GM18909 (cell line): ENCODE data around the gene GBF1.
A peak's percentile ranks its signal among the peaks of the same experiment; 100 is the strongest.
"Not testable (repeated sequence)": the region's sequence is repeated elsewhere in the genome, so short reads cannot be mapped to it uniquely, and the experiment has no call there.

Experiments
- ATAC-seq: cut with Tn5 transposase; IDR thresholded peaks from one replicate; pipeline ENCODE4 v1.9.1; 2021; ENCODE audit warnings: mild to moderate bottlenecking; ENCODE audit not compliant: unreplicated experiment, poor library complexity

Gene GBF1

DNA sequence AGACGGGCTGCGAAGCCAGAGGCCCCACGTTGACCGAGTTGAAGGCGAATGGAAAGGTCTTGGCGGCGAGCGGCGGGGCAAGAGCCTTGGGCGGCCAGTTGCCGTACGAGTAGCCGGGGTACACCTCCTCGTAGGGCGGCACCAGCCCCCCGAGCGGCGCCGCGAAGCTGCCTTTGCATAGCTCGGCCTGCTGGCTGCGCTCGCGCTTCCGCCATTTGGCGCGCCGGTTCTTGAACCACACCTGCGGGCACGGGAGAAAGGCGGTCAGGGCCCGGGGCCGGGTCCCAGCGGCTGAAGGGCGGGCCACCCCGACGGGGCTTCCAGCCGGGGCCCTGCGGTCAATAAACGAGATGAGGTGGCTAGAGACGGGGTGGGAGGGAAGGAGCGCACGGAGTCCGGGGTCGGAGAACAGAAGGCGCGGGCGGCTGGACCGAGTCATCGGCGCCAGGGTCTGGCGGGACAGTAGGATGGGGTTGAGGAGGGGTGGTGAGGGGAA is 14.4 kb upstream of the GBF1 start:
- no peak for ATAC-seq

DNA sequence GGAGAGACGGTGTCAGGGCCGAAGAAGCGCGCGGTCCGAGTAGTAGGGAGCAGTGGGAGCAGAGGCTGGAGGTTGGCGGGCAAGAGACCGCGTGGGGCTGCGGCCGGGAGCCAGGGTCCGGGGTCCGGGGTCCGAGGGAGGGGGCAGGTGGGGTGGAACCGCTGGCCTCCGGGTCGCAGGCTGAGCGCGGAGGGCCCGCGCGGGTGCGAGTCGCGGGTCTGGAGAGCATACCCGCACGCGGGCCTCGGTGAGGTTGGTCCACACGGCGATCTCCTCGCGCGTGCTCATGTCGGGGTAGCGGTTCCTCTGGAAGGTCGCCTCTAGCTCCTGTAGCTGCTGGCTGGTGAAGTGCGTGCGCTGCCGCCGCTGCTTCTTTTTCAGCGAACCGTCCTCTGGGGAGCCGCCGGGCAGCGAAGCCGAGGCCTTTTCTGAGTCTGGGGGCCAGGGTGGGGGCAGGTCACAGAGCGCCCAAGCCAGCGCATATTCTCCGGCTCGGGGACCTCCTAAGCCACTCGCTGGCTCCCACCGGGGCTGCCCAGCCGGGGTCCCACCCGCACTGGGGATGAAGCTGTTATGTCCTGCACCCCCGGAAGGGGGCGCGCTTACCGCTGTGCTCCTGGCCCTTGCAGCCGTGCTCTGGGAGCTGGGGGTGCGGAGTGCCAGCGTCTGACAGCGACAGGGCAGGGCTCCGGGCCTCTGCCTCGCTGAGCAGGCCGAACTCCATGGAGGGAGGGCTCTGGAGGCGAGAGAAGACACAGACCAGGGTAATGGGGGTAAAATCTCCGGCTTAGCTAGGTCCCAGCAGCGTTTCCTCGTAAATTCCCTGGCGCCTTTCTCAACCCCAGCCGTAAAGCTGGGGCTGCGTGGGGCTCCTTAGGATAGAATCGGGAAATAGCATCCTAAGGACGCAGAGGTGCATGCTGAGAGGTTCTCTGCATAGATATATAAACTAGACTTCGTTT is 13.7 kb upstream of the GBF1 start:
- no peak for ATAC-seq

DNA sequence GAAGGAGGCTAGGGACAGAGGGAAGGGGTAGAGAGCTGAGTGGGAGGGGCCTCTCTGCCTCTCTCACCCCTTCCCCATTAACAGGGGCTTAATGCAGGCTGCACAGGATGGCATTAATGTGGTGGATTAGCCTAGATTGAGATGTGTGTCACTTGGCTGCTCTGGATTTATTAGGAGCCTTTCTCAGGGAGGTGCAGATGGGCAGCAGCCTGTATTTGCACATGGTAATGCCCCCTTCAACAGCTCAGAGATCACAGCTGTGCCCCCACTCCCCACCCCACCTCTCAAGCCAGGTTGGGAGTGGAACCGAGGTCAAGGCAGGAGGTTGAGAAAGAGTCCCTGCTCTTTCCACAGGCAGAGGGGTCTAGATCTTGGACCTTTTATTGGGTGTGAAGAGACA is 11.3 kb upstream of the GBF1 start:
- no peak for ATAC-seq

DNA sequence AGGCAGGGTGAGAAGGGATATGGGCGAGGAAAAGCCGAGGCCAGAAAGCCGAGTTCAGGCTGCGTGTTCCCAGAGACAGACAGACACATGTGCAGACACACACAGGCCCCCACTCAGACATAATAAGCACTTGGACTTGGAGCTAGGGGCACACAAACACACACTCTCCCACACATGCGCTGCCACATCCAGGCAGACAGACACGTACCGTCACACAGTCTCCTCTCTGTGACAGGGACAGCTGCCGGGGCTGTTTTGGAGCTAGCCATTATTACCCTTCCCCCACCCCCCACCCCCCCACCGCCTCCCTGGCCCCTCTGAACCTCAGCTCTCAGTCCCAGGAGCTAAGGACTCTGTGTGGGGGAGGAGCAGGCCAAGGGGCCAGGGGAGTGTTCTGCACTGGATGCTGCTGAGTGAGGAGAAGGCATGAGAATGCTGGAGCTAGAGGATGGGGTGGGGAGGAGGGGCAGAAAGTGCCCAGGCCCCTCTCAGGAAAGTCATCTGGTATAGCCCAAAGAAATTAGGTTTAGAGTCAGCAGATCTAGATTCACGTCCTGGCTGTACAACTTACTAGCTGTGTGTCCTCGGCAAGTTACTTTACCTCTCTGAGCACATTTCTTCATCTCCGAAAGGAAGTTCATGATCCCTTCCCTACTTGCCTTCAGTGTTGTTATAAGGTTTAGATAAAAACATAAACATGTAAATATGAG is 10.3 kb upstream of the GBF1 start:
- no peak for ATAC-seq

DNA sequence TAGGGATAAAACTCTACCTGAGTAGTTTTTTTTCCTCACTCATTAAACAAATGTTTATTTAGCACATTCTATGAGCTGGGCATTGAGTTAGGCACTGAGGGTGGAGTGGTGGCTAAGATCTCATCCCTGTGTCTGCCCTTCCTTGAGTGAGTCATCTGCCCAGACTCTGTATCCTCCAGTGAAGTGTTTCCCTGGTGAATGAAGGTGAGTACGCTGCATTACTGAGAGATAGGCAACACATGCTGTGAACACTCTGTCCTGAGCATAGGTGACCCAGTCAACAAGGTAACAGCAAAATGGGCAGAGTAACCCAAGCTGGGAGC is 9.8 kb upstream of the GBF1 start:
- no peak for ATAC-seq

DNA sequence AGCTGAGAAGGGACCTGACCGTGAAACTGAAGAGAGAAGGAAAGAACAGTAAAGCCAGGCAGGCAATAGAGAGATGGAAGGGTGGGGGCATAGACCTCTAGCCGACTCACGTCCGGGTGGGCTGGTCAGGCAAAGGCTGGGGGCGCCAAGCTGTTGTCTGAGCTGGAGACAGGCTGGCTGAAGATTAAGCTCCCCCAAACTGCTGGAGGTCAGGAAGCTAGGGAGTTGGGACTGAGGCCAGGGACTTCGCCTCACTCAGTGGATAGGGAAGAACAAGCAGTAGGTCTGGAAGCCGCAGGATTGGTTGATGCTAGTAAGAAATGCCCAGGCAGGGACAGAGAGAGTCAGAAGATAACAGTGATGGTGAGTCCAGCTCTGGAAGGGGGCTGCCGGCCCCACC is 9.3 kb upstream of the GBF1 start:
- no peak for ATAC-seq

DNA sequence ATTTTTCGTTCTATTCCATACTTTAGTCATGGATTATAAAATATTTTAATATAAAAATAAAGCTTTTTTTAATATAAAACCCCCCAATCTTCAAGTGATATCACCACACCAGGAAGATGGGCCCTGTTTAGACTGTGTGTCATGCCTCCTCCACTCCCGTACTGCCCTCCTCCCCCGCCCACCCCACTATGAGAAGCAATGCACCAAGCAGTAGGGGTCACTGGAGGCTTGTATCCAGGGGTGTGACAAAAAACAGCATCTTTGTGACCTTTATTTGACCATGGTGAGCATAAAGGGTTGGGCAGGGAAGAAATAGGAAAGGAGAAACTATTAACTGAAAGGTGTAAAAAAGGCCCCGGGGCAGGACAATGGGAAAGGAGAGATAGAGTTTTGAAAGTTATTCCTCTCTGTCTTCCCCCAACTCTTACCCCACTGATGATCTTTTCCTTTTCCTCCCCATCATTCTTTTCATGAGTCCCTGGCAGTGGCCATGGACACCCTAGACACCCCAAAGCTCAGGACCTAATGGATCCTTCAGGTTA is 7.5 kb upstream of the GBF1 start:
- no peak for ATAC-seq

DNA sequence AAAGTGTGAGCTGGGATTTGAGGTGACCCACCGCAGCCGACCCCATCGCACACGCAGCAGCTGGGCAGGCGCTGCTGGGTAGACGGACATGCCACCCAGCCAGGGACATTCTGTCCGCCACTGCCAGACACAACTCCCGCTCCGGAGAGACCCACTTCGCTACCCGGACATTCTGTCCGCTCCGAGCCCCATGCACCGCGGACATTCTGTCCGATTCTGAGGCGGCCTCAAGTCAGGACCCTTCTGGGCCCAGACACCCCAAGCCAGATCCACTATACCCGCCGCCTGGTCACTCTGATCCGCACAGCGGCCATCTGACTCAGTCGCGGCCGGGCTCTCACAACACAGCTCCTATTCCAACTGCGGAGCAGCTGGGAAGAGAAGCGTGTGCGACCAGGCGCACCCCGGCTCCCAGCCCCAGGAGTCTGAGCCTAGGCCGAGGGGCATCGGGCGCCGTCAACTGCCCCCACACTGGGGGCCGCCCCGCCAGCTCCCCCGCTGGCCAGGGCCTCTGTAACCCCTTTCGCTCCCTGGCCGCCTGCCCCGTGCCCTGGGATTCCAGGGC is 4.8 kb upstream of the GBF1 start:
- no peak for ATAC-seq

DNA sequence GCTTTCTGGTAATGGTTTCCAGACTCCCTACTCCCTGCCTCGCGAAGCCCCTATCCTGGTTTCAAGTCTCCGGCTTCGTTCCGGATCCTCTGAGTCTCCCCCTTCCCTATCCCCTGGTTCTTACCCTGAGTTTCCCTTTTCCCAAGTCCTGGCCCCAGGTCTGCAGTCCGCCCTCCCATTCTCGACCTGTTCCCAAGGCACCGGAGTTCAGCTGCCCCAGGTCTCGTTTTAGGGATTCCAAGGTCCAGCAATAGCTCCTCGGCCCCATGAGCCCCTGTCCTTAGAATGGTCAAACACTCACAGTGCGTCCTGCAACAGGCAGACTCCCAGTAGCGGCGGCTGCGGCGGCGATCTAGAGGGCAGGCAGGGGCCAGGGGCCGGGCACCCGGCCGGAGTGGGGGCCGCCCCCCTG is 4.3 kb upstream of the GBF1 start:
- no peak for ATAC-seq

DNA sequence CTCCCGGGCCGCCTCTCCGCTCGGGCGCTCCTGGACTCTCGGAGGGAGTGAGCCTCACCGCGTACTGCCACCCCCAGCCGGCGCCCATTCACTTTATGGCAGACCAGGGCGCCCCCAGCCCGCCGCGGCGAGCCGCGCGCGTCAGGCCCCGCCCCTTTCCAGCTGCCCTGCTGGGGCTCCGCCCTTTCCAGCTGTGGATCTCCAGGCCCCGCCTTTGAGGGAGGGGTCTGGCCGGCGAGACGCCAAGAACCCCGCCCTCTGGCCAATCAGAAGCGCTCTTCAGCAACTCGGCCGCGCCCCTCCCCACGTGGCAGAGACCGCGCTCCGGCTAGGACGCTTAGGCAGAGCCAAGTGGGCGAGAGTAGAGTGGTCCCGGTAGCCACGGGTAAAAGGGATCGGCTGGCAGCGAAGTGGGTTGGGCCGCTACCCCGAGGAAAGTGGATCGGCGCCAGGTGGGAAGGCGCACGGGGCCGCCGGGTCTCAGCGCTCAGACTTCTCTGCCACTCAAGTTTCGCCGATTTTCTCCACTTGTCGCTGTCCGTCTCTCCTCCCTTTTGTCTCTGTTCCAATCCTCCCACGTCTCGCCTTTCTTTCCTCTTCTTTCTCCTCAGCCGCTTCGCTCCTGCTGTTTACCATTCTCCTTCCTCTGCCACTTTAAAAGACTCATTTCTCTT is 3.8 kb upstream of the GBF1 start, which contains the start of gene PITX3:
PITX3 (minus strand) TSS at position 69 of the 674 bp plus-strand sequence. CDS start 9,432 bp downstream, outside the sequence.
- peak; percentile 45 for ATAC-seq

DNA sequence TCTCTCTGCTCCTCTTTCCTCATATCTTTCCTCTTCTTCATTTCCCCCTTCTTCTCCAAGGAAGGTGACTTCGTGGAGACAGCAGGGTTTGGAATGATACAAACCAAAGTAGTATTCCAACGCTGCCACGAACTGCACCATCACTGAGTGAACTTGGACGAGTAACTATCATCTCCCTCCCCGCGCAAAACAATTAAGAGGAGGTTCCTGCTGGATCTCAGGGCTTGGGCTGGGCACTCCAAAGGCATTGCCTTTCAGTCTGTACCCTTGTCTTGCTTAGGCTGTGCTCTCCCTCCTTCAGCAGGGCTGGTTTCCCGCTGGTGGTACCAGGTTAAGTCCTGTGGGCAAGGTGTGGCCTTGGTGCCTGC is 3.2 kb upstream of the GBF1 start:
- ATAC-seq: no peak

DNA sequence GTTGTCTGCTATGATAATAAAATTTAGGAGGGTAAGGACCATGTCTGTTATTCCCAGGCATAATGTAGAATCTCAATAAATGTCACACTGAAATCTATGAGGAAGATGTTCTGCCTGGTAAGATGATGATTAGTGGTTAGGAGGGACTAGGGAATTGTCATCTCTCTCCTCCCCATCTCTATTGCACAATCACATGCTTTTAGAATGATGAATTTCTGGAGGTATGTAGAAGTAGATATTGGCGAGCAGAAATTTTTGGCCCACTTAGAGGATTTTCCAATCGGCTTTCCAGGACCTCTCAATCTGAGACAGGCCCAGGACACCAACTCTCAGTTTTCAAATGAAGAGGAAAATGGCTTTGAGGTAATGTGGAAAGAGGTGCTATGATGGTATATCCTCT is 2.0 kb upstream of the GBF1 start:
- ATAC-seq: no peak

DNA sequence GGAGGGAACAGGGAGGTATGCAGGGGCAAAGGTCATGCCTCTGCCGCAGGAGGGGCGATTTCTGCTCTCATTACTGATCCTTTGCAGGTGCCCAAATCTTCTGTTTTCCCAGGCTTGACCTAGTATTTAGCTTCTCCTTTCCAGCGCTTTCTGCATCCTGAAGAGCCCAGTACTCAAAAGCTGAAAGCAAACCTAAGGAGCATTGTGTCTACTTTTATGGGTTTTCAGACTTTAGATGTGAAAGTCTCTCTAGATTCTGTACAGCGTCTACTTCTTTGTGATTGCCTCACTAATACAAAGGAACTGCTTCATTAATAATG is 560 bp downstream of the GBF1 start:
- no peak for ATAC-seq

DNA sequence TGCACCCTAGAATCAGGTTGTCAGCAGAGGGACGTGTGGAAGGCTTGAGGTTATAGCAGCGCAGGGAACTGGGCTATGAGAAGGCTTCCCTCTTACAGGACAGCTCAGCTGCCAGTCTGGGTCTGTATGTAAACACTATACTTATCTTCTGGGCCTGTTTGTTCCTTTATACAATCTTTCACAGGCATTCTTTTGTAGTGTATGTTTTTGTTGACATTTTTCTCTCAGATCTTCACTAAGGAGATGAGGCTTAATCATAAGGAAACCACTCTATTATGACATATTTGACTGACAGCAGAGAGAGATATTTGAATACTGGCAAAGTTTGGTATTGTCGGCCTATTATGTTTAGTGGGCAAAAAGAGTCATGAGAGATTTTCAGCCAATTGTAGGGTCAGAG is 929 bp downstream of the GBF1 start:
- no peak for ATAC-seq

DNA sequence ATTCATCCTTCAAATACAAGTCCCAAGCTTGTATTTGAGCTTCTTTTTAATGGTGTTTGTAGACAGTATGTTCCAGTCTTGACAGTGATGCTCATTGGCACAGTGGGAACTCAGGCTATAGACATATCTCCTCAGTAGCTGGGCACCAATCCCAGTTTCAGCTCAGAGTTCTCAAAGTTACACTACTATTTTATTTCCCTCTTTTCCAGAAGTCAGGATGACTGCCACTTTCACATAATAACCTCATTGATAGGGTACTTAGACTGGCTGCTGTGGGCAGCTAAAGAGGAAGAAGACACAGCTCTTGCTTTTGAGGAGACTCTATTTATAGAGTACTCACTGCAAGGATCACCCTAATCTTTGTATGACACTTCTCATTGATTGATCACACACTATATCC is 2.4 kb downstream of the GBF1 start:
- no peak for ATAC-seq

DNA sequence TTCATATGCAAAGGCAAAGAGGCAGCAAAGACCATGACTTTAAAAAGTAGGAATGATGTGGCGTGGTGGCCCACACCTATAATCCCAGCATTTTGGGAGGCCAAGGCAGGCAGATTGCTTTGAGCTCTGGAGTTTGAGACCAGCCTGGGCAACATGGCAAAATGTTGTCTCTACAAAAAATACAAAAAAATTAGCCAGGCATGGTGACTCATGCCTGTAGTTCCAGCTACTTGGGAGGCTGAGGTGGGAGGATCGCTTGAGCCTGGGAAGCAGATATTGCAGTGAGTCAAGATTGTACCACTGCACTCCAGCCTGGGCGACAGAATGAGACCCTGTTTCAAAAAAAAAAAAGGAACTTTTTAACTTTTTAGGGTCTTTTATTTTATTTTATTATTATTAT is 7.2 kb downstream of the GBF1 start:
- ATAC-seq: not testable (repeated sequence)

DNA sequence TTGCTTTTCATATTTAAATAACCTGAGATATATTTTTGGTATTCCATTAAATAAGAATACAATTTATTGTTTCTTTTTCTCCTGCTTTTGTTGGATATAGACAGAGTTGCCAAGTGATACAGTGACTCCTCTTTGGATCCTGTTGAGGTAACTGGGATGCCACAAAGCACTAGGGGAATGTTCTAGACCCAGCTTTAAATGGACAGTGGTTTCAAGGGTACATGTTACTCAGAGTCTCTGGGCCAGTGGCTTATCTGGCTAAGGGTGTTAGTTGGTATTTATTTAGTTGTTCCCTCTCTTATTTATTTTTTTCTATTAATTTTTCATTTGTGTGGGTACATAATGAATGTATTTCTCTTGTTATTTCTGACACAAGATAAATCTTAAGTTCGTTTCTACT is 9.1 kb downstream of the GBF1 start:
- no peak for ATAC-seq

DNA sequence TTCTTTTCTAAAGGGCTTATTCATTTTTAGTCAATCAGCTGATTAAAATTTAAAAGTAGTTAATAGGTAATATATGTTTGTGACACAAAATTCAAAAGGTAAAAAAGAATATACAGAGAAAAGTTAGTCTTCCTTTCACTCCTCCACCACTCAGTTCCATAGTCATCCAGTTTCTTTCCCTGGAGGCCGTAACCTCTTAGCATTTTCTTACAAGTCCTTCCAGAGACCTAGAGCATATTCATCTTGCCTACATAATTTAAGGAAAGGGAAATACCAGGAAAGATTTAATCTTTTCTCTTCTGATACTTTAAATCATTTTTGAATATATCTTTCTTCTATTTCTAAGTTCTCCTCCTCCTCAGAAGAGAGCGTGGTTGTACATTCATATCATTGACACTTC is 10.1 kb downstream of the GBF1 start:
- ATAC-seq: no peak

DNA sequence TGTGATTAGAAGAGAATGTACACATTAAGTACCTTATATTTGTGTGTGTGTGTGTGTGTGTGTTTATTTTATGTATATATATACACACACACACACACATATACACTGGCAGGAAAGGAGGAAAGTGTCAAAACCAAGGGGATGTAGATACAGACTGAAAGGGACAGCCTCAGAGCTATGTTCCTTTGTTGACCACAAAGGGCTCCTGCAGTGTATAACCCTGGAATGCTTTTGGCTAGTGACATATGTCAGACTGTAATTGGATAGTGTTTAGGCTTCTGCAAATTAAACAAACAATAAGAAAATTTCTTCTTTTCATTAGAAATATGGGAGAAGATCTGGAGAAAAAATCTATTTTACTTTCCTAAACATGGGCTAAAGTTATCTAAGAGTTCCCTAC is 15.9 kb downstream of the GBF1 start:
- ATAC-seq: no peak

DNA sequence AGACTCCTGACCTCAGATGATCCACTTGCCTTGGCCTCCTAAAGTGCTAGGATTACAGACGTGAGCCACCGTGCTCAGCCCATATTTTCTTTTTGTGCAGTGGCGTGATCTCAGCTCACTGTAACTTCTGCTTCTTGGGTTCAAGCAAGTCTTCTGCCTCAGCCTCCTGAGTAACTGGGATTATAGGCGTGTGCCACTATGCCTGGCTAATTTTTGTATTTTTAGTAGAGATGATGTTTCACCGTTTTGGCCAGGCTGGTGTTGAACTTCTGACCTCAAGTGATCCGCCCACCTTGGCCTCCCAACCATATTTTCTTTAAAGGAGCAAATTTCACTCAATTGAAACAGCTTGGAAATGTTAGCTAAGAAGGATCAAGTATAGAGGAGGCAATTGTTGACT is 16.5 kb downstream of the GBF1 start:
- ATAC-seq: no peak
